Stimulated activated CD4-positive, alpha-beta T cell treated with anti-CD3 and anti-CD28 coated beads, Interleukin-12 subunit alpha, Interleukin-12 subunit beta, amount 100 ng/mL, for 24 hours (primary cell): Measurements from ENCODE around the gene EHD3.

Experiments
- DNase-seq, 2 experiments: peaks; one replicate each; pipeline ENCODE4 v3.0.0-alpha.2; 2020; ENCODE audit warnings: low read depth in 2 of 2

The EHD3 gene

DNA sequence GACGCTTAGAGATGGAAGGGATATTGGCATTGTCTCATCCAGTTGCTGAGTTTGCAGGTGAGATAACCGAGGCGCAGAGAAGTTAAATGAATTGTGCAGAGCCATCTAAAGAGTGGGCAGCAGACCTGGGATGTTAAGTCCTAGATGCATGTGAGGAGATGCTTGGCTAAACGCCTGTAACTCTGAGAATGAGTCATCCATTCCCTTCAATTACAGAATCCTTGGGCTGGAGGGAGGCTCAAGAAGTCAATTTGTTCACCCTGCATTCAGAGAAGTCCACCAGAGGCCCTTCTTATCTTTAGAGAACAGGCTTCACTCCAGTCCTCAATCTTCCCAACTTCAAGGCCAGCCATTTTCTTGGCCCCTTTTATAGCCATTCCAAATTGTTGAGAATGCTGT lies 1.6 kb downstream of the EHD3 start:
- no peak for DNase-seq

GRCh38 chr2:31236433-31237205 lies 2.7 kb downstream of the EHD3 start:
- DNase-seq: no peak

DNA sequence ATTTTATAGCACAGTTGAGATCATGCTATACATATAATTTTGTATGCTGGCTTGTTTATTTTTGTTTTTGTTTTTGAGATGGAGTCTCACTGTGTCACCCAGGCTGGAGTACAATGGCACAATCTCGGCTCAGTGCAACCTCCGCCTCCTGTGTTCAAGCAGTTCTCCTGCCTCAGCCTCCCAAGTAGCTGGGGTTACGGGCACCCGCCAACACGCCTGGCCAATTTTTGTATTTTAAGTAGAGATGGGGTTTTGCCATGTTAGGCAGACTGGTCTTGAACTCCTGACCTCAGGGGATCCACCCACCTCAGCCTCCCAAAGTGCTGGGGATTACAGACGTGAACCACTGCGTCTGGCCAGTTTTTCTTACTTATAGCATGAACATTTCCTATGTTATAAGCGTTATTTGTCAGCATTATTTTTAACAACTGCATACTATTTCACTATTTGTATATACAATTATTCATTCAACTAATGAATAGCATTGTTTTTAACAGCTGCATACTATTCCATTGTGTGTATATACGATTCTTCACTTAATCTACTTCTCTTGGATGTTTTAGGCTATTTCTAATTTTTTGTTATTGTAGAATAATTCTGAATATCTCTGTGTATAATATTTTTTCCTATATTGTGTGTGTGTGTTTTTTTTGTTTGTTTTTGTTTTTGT lies 3.5 kb downstream of the EHD3 start:
- DNase-seq: no peak

DNA sequence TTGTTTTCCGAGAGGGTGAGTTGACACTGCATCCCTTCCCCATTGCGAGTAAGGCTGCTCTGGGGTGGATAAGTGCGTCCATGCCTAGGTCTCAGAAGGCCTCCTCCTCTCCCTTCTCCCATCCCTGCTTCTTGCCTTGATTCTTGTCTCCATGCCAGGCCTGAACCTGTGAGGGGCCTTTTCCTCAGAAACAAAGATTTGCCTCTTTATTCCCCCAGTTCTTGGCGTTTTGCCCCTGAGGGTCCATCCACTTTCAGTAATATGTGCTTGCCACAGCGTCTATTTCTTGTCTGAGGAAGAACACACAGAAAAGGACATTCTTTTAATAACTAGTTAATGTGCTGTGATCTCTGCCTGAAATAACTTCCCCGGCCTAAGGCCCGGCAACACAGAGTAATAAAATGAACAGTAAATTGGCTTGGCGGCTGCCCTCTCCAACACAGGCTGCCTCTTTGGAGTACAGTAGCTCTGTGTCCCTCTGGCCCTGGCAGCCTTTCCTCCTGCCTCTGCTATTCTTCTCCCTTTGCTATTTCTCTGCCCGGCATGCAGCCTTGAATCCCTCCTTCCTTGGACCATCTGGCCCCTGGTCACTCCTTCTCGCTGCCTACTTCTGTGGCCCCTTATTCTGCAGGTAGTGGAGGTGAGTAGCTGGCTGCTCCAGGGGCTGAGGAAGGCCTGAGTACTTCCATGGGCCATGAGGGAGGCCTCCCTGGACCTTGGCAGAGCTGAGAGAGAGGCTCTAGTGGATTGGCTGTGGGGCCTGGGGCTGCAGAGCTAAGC lies 4.4 kb downstream of the EHD3 start:
- DNase-seq: no peak

- DNase-seq: no peak
Observed at GRCh38 chr2:31238906-31239592, 5.1 kb downstream of the EHD3 start.

- DNase-seq: no peak
Observed at GRCh38 chr2:31239593-31240177, 5.7 kb downstream of the EHD3 start.

DNA sequence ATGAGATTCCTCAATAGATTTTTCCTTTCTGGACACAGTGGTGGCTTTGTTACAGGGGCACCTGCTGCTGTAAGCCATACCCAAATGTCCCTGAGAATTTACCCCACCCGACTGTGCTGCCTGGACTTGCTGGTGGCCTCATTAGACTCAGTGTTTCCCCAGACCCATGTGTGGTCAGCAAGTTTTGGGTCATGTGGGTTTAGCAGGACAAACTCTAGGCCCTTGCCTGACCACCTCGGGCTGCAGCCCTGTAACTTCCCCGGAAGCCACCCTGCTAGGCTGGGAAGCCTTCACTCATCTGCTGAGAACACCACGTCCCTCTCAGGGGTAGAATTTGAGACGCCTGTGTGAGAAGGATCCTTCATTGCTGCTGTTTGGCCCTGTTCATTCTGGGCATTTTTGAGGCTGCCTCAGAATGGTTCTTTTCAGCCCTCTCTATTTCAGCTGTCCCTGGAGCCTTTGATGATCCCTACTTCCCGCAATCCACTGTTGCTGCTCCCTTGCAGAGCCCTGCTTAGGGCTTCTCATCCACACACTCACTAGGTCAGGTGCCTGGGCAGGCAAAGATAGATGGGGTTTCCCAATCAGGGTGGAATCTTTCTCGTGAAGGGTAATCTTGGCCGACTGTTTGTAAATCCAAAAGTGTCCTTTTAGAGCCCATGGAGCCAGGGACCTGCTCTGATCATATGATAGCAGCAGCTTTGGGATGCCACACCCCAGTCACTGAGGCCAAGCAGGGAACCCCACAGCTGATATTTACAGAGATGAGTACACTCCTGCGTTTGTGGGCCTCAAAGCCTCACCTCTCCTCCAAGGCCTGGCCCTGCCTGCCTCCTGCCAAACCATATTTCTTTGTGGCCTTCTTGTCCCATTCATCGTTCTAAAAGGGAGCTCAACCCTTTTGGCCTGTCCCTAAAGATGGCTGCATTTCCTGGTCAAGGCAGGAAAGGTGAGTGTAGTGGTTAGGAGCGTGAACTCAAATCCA lies 6.7 kb downstream of the EHD3 start:
- no peak for DNase-seq

- no peak for DNase-seq
Observed at GRCh38 chr2:31241625-31242270, 7.8 kb downstream of the EHD3 start.

DNA sequence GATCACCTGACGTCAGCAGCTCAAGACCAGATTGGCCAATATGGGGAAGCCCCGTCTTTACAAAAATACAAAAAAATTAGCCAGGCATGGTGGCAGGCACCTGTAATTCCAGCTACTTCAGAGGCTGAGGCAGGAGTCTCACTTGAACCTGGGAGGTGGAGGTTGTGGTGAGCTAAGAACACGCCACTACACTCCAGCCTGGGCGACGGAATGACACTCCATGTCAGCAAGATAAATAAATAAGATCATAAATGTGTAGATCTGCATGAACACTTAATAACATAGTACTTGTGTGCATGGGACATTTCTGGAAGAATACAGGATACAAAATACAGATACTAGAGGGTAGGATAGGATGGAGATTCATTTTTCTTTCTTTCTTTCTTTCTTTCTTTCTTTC lies 9.1 kb downstream of the EHD3 start:
- DNase-seq: no peak

DNA sequence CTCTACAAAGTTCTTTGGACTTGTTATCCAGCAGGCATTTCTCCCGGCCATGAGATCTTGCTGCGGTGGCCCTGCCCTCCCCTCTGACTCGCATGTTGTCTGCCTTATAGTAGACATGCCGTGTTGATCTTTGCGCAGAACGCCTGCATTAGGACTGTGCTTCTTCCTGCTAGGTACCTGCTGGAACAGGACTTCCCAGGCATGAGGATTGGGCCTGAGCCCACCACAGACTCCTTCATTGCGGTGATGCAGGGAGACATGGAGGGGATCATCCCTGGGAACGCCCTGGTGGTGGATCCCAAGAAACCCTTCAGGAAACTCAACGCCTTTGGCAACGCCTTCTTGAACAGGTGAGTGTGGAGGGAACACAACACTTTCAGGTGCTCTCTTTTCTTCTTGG lies 10.1 kb downstream of the EHD3 start:
- no peak for DNase-seq

GRCh38 chr2:31246184-31246852 lies 12.4 kb downstream of the EHD3 start:
- no peak for DNase-seq

DNA sequence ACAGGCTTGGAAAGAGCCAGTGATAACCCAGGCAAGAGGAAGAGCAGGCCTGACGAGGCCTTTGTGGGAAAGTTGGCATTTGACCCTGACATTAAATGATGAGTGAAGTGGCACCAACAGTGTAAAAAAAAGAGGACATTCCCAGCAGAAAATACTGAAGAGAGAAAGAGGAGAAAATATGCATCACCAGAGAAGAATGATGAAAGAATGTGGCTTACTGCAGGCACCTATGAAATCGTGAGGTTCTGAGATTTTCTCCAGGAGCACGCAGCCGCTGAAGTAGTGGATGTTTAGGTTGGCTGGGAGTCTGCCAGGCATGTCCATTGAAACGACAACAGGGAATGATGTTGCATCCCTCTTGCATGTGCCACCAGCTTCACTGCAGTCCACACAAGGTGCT lies 13.8 kb downstream of the EHD3 start:
- no peak for DNase-seq

- DNase-seq: no peak
Observed at GRCh38 chr2:31248139-31248538, 14.2 kb downstream of the EHD3 start.

GRCh38 chr2:31249009-31249690 lies 15.2 kb downstream of the EHD3 start:
- no peak for DNase-seq

GRCh38 chr2:31251018-31251417 lies 17.1 kb downstream of the EHD3 start:
- DNase-seq: no peak

DNA sequence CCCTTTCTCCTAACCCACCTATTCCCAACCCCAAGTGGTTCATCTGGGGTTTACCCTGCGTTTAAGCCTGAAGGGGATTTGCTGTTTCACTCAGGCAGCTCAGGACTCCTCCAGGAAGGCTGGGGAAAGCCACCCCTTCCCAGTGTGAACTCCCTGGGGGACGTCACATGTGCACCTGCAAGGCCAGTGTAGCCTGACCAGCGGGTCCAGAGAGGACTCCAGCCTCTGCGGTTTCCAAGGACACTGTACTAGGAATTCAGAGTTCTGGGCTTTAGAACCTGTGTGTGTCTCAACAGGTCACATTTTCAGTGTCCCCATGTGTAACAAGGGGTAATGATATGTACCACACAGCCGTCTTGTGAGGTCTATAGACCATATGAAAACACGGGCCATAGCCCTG lies 17.9 kb downstream of the EHD3 start:
- DNase-seq: no peak

GRCh38 chr2:31253356-31254131 lies 19.6 kb downstream of the EHD3 start:
- no peak for DNase-seq
